Tibial nerve (tissue), 4 donors: ENCODE results near the gene DESI2. TPM values are rescaled to one million over a fixed set of nuclear protein-coding genes. Genes with fewer than 3 reads are reported as not detected.

Experiments used
- DNase-seq, 2 donors: peaks; one replicate each; pipeline ENCODE4 v3.0.0-alpha.2; 2019; ENCODE audit warnings: low spot score in 2 of 2
- H3K27ac ChIP-seq, 4 donors: fragments of 200-600 bp; sonication (generic) in 3 of 4; one replicate each; pipeline ENCODE4 v1.5.1; 2017 to 2019; ENCODE audit warnings: mild to moderate bottlenecking in 1 of 4
- H3K27me3 ChIP-seq, 2 donors: fragments of 200-600 bp; sonication (generic) in 1 of 2; one replicate each; pipeline versions ENCODE4 v1.5.1 to v1.6.0; 2017 to 2019
- H3K36me3 ChIP-seq, 3 donors: fragments of 200-600 bp; sonication (generic); one replicate each; pipeline ENCODE4 v1.5.1; 2018 to 2019
- H3K4me1 ChIP-seq, 4 donors: fragments of 200-600 bp; sonication (generic) in 3 of 4; one replicate each; pipeline ENCODE4 v1.5.1; 2017 to 2019
- H3K4me3 ChIP-seq, 4 donors: fragments of 200-600 bp; sonication (generic) in 3 of 4; one replicate each; pipeline ENCODE4 v1.5.1; 2017 to 2019; ENCODE audit warnings: mild to moderate bottlenecking in 1 of 4, moderate library complexity in 1 of 4
- H3K9me3 ChIP-seq, 4 donors: fragments of 200-600 bp; sonication (generic) in 3 of 4; one replicate each; pipeline ENCODE4 v1.5.1; 2017 to 2019
- CTCF ChIP-seq, 5 experiments: fragments of 200-600 bp in 3 of 5; fragments of 450-650 bp in 2 of 5; sonication (generic) in 3 of 5; IDR thresholded peaks; one replicate each; pipeline ENCODE4 v1.5.1; 2016 to 2019; ENCODE audit warnings: antibody characterized with exemption in 5 of 5, mild to moderate bottlenecking in 3 of 5, moderate library complexity in 2 of 5
- EP300 ChIP-seq, 2 donors: sonication (generic); formaldehyde crosslinking; IDR thresholded peaks; one replicate each; pipeline ENCODE4 v1.6.1; 2017; ENCODE audit warnings: antibody characterized with exemption in 2 of 2, mild to moderate bottlenecking in 1 of 2
- POLR2A ChIP-seq, 2 donors: fragments of 450-650 bp; IDR thresholded peaks; one replicate each; pipeline ENCODE4 v1.6.1; 2017; ENCODE audit warnings: antibody characterized with exemption in 2 of 2, mild to moderate bottlenecking in 2 of 2, moderate library complexity in 2 of 2
- WGBS, 2 donors: methylation state at CpG; one replicate each; pipeline ENCODE4 v1.1.5; 2018; 5-methylcytosine and 5-hydroxymethylcytosine counted together
- small RNA-seq: library from RNA; depleted of rRNA; stranded (forward); fragments of <200 nt; gene quantifications from one replicate; pipeline ENCODE3, GENCODE V24; 2016
- total RNA-seq, 4 donors: library from RNA; depleted of rRNA; stranded (reverse); fragments of >200 nt; gene quantifications; one replicate each; pipeline ENCODE4 v1.1.0, GENCODE V29; 2016

DESI2 gene
- total RNA-seq, 4 donors from 2014 or later, result 18.8 to 25.5 (median 23.1) TPM

DNA sequence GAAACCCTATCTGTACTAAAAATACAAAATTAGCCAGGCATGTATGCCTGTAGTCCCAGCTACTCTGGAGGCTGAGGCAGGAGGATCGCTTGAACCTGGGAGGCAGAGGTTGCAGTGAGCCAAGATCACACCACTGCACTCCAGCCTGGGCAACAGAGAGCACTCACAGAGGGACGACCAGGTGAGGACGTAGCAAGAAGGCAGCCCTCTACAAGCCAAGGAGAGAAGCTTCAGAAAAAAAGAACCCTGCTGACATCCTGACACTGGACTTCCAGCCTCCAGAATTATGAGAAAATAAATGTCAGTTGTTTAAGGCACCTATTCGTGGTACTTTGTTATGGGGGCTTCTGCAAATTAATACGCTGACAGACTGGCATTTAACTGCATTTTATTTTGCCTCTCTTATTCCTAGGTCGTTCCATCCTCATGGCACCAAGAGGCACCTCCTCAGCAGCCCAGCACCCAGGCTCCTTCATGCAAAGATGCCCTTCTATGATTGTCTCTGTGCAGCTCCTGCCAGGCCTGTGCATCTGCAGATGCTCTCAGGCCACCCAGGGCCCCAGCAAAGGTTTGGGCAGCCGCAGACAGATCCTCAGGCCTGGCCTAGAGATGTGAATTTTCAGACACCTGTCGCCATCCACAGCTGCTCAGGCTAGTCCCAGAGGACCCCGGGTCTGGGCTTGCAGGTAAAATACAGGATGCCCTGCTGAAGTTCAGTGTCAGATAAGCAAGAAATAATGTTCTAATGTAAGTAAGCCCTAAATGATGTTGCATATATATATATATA lies 96.5 kb downstream of the DESI2 start:
- H3K9me3 ChIP-seq, result peaks cover 0 to 7% (median 0%) of the 10 kb centered on the region in 4 donors
- no peaks in the 10 kb centered on the region for H3K36me3 ChIP-seq
- H3K27ac ChIP-seq, result no peak overlapping the region
- no peaks in the 10 kb centered on the region for H3K27me3 ChIP-seq
- 95 to 96% methylated on average over 9 of the region's 9 CpGs for WGBS, 2 donors
- DNase-seq, result no peak
- H3K4me3 ChIP-seq, result no peak overlapping the region
- no peaks in the 10 kb centered on the region for H3K4me1 ChIP-seq
- no peak for TF ChIP-seq CTCF (IDR thresholded peaks at IDR 0.05)
- no peak for TF ChIP-seq POLR2A (IDR thresholded peaks at IDR 0.05)
- no peak for TF ChIP-seq EP300 (IDR thresholded peaks at IDR 0.05)

DNA sequence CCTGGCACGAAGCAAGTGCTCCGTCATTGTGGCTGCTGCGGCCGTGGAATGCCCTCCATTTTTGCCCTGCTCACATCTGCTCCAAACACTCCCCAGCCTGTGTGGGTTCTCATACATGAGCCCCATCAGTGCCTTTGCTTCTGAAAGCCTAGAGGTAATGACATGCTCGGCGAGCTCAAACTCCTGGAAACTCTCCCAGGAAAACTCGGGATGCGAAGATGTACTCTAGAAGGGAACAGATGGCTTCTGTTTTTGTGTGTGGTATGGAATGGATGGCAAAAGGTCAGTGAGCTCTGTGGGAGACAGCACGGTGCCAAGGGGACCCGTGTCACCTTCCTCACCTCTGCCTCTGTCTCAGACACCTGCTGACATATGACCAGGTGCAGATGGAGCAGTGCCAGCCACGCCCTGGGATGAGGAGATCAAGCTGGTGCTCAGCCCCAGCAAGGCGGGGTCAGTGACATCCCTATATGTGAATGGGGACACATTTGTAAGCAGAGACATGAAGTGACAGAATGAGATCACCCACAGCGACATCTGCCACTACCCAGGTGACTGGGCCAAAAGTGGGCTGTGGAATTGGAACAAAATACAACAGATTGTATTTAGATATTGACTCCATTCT lies 98.5 kb downstream of the DESI2 start:
- no peaks in the 10 kb centered on the region for H3K4me1 ChIP-seq
- no peaks in the 10 kb centered on the region for H3K36me3 ChIP-seq
- TF ChIP-seq CTCF (IDR thresholded peaks at IDR 0.05) (no peak), EP300 (IDR thresholded peaks at IDR 0.05) (no peak), POLR2A (IDR thresholded peaks at IDR 0.05) (no peak)
- 88 to 89% methylated on average over 13 of the region's 13 CpGs for WGBS, 2 donors
- H3K27ac ChIP-seq, result no peak overlapping the region
- H3K27me3 ChIP-seq, result no peaks in the 10 kb centered on the region
- no peak overlapping the region for H3K4me3 ChIP-seq
- H3K9me3 ChIP-seq, result peaks cover 0 to 7% (median 0%) of the 10 kb centered on the region in 4 donors
- DNase-seq, result no peak

DNA sequence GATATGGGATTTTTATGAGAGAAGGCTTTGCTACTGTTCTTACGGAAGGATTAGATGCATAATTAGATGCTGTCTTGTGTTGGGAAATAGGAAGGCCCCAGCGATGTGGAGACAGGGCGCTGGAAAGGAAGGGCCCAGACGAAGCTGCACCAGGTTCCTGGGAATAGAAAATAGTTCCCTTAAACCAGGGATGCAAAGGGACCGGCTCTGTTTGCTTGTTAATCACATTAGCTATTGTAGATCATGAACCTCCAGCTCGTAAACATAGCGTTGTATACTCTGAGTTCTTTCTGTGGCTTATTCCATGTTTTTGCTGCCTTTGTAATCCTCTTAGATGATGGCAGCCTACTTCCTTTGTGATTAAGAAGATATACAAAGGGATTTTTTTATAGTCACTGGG lies 102.7 kb downstream of the DESI2 start:
- Histone ChIP-seq H3K27me3 (no peaks in the 10 kb centered on the region), H3K4me1 (no peaks in the 10 kb centered on the region), H3K27ac (no peak overlapping the region), H3K36me3 (no peaks in the 10 kb centered on the region), H3K9me3 (no peaks in the 10 kb centered on the region), H3K4me3 (no peak overlapping the region)
- no peak for TF ChIP-seq POLR2A (IDR thresholded peaks at IDR 0.05)
- TF ChIP-seq EP300 (IDR thresholded peaks at IDR 0.05), result no peak
- TF ChIP-seq CTCF (IDR thresholded peaks at IDR 0.05), result no peak
- 90 to 91% methylated on average over 7 of the region's 7 CpGs for WGBS, 2 donors
- DNase-seq, result no peak

- TF ChIP-seq CTCF (IDR thresholded peaks at IDR 0.05) (no peak), POLR2A (IDR thresholded peaks at IDR 0.05) (no peak), EP300 (IDR thresholded peaks at IDR 0.05) (no peak)
- DNase-seq, result no peak
- H3K36me3 ChIP-seq, result no peaks in the 10 kb centered on the region
- H3K9me3 ChIP-seq, result peaks cover 0 to under 1% (median 0%) of the 10 kb centered on the region in 4 donors
- H3K4me1 ChIP-seq, result no peaks in the 10 kb centered on the region
- no peak overlapping the region for H3K4me3 ChIP-seq
- no peak overlapping the region for H3K27ac ChIP-seq
- no peaks in the 10 kb centered on the region for H3K27me3 ChIP-seq
- 83 to 84% methylated on average over 15 of the region's 15 CpGs for WGBS, 2 donors
Measured at GRCh38 chr1:244757091-244757939, 104.4 kb downstream of the DESI2 start.

Small RNA genes lying within 50 kb of the gene (small RNA-seq; reads per million reads assigned to genes)
- not detected for gene AL451007.1

Other genes starting within 250 kb of the DESI2 start
- 10 to 100 TPM; 23.4 to 46.1 (median 32.5) TPM for gene ADSS2, start 201.2 kb upstream of the DESI2 start, total RNA-seq
- gene CATSPERE, start 191.9 kb upstream of the DESI2 start, total RNA-seq, result 1 to 10 TPM in 3 of 4 donors, under 1 TPM in 1; 0.98 to 3.1 (median 1.3) TPM
- 10 to 100 TPM; 20.2 to 44.4 (median 39.5) TPM for gene COX20, start 182.5 kb downstream of the DESI2 start, total RNA-seq
- gene HNRNPU, start 211.4 kb downstream of the DESI2 start, total RNA-seq, result 100 to 1,000 TPM; 344 to 503 (median 410) TPM